ENCODE data around the gene DDX19B.
A peak's percentile ranks its signal among the peaks of the same experiment; 100 is the strongest.
"Not testable (repeated sequence)": the region's sequence is repeated elsewhere in the genome, so short reads cannot be mapped to it uniquely, and the experiment has no call there.

DDX19B gene

GRCh38 chr16:70298988-70299938 lies at the start of gene DDX19B:
TSS of gene DDX19B (plus strand) at chr16:70299186. CDS start at chr16:70299298, 112 bp downstream.
- DNase-seq: peak; percentile 73

- DNase-seq: not testable (repeated sequence)
These were observed 49.3 kb upstream of the DDX19B start for GRCh38 chr16:70249697-70250096.

DNA sequence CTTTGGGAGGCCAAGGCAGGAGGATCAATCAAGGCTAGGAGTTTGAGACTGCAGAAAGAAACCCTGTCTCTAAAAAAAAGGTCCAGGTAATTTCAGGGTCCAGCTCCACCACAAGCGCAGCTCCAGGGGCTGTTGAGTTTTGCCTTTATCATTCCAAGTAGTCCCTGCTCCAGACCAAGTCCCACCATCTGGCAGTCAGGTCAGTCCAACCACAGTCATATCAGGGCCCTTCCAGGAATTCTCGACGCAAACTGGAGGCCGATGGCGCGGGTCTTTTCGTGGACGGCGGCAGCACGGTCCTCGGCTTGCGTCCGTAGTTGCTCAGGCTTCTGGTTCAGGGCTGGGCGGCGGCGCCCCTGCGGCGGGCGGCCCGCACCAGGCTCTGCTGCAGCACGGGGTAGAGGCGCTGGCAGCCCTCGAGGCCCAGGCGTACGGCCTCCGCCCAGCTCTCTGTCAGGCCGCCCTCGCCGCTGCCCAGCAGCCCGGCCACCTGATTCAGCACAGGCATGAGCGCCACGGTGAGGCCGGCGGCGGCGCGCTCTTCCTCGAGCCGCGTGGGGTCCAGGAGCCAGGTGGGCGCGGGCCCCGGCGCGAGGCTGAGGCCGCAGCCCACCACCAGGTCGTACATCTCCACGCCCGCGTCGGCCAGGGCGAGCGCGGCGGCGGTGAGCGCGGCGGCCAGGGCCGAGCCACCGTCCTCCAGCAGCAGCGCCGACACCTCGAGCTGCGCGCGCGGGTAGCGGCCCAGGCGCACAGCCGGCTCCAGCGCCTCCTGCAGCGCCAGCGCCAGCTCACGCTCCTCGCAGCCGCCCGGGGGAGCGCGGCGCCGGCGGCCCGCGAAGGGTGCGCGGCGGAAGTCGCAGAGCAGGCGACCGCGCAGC lies 48.0 kb upstream of the DDX19B start:
- peak; percentile 28 for DNase-seq

DNA sequence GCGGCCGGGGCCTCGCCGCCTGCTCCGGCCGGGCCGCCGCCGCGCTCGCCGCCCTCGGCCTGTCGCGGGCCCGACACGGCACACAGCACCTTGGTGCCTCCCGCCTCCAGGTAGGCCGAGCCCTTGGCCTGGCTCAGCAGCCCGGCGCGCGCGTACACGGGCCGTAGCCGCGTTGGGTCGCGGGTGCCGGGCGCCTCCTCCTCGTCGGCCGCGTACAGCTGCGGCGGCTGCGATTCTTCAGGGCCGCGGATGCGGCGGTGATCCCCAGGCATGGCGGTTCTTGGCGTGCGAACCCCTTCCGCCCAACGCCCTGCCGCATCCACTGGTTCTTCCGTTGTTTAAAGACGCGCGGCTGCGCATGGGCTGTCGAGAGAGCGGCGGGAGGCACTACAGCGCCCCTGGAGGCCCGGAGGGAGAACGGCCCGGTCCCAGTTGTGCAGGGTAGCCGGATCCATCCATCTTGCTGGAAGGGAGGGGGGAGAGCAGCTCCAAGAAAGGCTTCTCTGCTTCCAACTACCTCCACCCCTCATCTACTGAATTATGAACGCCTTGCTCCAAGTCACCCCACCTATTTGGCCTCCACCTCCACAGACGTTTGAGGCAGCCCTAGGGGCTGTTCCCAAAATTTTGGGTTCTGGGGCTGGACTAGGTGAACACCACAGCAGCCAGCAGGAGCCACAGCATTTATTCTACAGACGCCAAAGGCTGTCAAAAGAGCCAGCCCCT lies 47.2 kb upstream of the DDX19B start, which contains the start of gene EXOSC6:
Gene EXOSC6 (minus strand): TSS at position 312 of the 726 bp plus-strand sequence. CDS start 40 bp downstream, at position 272.
- peak; percentile 96 for DNase-seq

DNA sequence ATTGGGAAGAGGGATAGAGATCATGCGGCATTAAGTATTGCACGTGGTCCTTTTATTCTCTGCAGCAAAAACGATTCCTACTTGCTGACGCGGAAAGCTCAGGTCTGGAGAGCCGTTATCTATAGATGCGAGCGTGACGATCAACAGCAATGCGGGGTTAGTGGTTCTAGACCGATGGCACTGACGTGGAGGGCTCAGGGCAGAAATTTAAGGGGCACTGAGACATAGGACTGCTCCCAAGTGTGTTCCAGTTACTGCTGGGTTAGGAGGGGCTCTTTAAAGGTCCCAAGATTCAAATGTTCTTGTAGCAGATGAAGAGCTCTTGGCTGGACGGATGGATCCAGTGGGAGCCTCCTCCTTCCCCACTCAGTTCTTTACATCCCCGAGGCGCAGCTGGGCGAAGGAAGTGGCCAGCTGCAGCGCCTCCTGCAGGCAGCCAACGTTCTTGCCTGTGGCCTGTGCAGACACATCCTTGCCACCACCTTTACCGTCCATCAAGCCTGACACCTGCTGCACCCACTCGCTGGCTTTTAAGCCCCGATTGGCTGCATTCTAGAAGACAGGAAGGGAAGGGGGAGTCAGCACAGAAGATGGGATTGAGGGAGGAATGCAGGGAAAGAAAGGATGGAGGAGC lies 46.5 kb upstream of the DDX19B start:
- DNase-seq: no peak

DNA sequence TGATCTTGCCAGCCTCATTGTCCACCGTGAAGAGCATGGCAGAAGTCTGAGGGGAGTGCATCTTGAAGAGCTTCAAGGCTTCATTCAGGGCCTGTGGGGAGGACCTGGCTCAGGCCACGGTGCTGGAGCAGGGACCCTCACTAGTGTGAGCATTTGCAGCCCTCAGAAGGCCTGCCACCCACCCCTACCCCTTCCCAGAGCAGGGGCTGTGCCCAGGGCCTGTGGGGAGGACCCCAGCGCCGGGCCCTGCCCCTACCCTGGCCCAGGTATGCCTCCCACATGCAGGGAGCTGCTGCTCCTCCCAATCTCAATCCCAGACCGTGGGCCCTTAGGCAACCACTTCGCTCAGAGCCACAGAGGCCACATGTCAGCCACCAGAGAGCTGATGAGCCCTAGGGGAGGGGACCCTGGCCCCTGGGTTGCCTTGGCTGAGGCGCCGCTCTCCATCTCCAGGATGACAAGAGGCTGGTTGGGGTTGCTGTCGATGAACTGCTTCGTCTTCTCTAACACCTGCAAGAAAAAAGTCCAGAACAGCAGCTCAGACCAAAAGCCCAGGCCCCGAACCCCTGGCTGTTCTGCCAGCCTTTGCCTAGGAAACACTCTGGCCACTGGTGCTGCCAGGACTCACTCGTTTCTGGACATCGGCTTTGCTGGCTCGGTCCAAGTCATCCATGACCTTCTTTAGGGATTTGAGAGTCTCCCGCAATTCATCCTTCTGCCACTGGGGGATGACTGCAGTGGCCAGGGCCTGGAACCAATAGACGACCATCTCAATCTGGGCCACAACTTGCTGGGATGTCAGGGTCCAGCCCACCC lies 45.5 kb upstream of the DDX19B start:
- DNase-seq: no peak

DNA sequence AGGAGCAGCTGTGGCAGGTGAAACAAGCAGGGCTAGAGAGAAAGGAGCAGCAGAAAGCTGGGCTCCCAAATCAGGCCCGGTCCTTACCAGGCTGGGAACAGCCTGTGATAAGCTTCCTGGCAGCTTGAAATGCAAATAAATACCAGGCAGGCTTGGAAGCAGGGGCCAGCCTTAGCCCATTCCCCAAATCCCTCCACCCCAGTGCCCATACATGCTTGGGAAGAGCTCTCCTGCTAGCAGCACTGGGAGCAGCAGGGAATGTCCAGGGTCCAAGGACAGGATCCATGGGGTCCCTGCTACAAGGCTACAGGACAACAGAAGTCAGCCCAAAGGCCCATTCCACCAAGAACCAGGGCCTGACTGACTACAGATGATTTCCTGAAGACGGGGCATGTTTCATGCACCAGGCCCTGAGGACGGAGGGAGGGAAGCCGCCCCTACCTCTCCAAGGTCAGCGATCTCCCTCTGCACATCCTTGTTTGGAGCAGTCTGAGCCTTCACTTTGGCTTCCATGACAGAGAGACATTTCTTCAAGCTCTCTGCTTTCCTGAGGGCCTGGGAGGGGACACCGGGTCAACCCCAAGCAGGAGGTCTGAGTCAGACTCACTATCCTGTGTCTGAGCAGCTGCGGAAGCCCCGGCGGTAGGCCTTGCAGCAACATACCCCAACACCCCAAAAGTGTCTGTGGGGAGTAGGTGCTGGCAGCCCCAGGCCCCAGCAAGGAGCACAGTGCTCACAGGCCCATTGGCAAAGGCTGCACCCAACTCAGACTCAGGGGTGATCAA lies 44.6 kb upstream of the DDX19B start:
- no peak for DNase-seq

DNA sequence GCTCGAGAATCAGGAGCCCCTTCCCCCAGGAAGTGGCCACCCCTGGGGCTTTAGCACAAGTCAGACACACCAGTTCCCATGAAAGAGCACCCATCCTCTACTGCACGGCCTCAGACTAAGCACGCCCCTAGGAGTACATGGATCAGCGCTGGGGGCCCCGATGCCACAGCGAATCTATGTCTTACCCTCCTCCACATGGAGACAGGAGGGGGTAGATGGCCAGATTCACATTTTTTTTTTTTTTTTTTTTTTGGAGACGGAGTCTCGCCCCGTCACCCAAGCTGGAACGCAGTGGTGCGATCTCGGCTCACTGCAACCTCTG lies 44.1 kb upstream of the DDX19B start:
- no peak for DNase-seq

- DNase-seq: no peak
These were observed 43.4 kb upstream of the DDX19B start for GRCh38 chr16:70255574-70255973.

- no peak for DNase-seq
These were observed 41.6 kb upstream of the DDX19B start for GRCh38 chr16:70257391-70257790.

DNA sequence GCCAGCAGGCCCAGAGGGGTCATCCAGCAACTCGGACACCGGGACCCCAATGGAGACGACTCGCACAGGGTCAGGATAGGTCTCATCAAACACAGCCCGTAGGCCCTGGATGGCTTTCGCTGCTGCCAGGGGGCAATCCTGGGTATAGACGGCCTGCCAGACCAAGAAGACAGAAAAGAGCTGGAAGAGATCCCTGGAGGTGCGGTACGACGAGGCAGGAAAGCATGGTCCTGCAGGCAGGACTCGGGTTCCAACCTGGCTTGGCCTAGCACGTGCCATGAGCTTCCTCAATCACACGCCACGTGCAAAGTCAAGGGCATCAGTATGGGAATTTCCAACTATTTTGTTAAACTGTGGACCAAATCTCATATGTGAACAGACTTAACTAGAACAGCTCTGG lies 40.9 kb upstream of the DDX19B start:
- DNase-seq: no peak

GRCh38 chr16:70258946-70259345 lies 40.0 kb upstream of the DDX19B start:
- no peak for DNase-seq

DNA sequence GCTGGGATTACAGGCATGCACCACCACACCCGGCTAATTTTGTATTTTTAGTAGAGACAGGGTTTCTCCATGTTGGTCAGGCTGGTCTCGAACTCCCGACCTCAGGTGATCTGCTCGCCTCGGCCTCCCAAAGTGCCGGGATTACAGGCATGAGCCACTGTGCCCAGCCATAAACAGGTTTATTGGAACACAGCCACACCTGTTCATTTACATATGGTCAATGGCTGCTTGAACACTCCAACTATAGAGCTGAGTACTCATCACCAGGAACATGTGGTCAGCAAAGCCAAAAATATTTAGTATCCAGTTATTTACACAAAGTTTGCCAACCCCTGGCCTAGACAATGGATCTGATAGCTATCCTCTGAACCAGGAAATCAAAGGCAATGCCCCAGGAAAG lies 39.1 kb upstream of the DDX19B start:
- DNase-seq: not testable (repeated sequence)

DNA sequence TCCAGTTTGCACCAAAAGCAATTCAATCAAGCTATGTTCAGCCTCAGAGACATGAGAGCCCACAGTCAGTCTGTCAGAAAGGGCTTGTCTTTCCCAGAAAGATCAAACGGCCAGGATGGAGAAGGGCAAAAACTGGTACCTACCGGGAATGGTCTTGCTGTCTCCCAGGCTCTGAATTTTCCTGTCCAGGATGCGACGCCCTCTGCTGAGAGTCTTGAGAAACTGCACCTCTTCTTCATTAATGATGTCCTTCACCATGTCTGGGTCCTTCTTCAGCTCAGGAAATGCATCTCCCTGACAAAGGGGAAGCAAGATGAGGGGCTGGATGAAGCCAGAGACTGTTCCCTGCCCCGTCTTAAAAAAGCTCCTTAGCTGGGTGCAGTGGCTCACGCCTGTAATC lies 31.5 kb upstream of the DDX19B start:
- DNase-seq: peak; percentile 37

DNA sequence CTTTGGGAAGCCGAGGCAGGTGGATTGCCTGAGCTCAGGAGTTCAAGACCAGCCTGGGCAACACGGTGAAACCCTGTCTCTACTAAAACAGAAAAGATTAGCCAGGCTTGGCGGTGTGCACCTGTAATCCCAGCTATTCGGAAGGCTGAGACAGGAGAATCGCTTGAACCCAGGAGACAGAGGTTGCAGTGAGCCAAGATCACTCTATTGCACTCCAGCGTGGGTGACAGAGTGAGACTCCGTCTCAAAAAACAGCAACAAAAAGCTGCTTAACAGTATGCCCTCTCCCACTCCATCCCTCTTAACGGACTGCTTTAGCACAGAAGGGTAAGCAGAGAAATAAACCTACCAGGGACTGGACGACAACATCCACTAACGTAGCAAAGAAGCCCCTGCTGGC lies 31.1 kb upstream of the DDX19B start:
- not testable (repeated sequence) for DNase-seq

DNA sequence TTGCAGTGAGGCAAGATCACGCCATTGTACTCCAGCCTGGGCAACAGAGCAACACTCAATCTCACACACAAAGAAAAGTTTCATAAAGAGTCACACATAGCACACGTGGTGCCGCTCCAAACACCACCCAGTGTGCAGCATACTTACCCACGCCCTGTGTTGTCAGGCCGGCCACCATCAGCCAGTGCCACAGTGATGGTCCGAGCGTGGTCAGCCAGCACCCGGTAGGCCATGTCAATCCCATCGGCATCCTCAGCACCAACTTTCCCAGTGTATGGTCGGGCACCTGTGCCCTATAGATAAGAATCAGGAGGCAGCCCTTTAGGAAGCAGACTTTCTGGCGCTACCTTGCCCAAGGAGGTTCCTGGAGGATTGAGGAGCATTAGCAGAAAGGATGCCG lies 29.5 kb upstream of the DDX19B start:
- DNase-seq: no peak

DNA sequence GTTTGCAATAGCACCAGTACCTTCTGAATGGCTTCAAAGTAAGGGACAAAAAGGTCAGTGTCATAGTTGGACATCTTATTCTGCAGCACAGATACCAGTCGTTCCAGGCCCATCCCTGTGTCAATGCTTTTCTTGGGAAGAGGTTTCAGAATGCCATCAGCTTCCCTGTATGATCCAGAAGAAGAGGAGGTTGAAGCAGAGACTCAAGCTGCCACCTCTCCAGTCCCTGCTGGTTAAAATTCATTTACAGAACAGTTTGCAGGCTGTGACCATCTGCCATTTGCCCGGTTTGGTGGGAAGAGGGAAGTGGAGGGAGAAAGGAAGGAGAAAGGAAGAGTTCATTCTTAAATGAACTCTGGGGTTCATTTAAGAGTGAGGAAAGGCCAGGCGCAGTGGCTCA lies 28.8 kb upstream of the DDX19B start:
- DNase-seq: no peak

- no peak for DNase-seq
These were observed 27.3 kb upstream of the DDX19B start for GRCh38 chr16:70271696-70272095.

DNA sequence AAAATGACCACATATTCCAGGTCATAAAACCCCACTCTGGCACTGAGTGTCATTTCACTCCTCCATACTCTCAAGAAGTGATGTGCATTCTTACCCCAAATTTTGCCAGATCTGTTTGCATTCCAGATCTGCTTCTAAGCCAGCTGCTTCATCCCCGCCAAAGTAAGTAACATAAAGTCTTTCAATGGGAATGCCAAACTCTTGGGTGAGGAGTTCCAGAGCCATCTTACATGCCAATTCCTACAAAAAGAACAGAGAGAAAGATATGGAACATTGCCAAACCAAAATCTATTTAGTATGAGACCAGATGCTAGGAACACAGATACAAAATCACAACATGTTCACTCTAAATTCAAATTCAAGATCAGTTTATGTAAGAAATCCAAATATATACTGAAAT lies 22.6 kb upstream of the DDX19B start:
- no peak for DNase-seq

- not testable (repeated sequence) for DNase-seq
These were observed 11.5 kb upstream of the DDX19B start for GRCh38 chr16:70287304-70287971.
